ENCODE results near the gene ARHGAP26.

ARHGAP26 gene

GRCh38 chr5:142829801-142830220, 59.6 kb downstream of the ARHGAP26 start:
- no peaks in the 10 kb centered on the region for H3K36me3 ChIP-seq (replicated peaks)
- no peaks in the 10 kb centered on the region for H3K9me3 ChIP-seq
- in situ Hi-C loops (cut with MboI; ENCODE audit: low sequenced_read_pairs) = no loop called here
- H3K4me1 ChIP-seq = no peaks in the 10 kb centered on the region
- no peak overlapping the region for H3K4me3 ChIP-seq
- no peak for DNase-seq (ENCODE audit: low spot score in 2 of 2)
- no peaks in the 10 kb centered on the region for H3K27me3 ChIP-seq (ENCODE audit: low read depth)

- H3K4me3 ChIP-seq = no peak overlapping the region
- H3K4me1 ChIP-seq = no peaks in the 10 kb centered on the region
- no peak for DNase-seq (ENCODE audit: low spot score in 2 of 2)
- no peaks in the 10 kb centered on the region for H3K36me3 ChIP-seq (replicated peaks)
- H3K9me3 ChIP-seq = no peaks in the 10 kb centered on the region
- H3K27me3 ChIP-seq (ENCODE audit: low read depth) = no peaks in the 10 kb centered on the region
- in situ Hi-C loops (cut with MboI; ENCODE audit: low sequenced_read_pairs) = no loop called here
Measured at GRCh38 chr5:142830241-142831008, 60.2 kb downstream of the ARHGAP26 start.

GRCh38 chr5:142831009-142831383, 60.8 kb downstream of the ARHGAP26 start:
- H3K36me3 ChIP-seq (replicated peaks) = no peaks in the 10 kb centered on the region
- DNase-seq (ENCODE audit: low spot score in 2 of 2) = no peak
- H3K9me3 ChIP-seq = no peaks in the 10 kb centered on the region
- H3K27me3 ChIP-seq (ENCODE audit: low read depth) = no peaks in the 10 kb centered on the region
- no peak overlapping the region for H3K4me3 ChIP-seq
- in situ Hi-C loops (cut with MboI; ENCODE audit: low sequenced_read_pairs) = no loop called here
- H3K4me1 ChIP-seq = no peaks in the 10 kb centered on the region

GRCh38 chr5:142832263-142832662, 62.1 kb downstream of the ARHGAP26 start:
- in situ Hi-C loops (cut with MboI; ENCODE audit: low sequenced_read_pairs) = no loop called here
- Histone ChIP-seq H3K4me3 (no peak overlapping the region), H3K9me3 (no peaks in the 10 kb centered on the region), H3K4me1 (no peaks in the 10 kb centered on the region), H3K27me3 (ENCODE audit: low read depth) (no peaks in the 10 kb centered on the region), H3K36me3 (replicated peaks) (no peaks in the 10 kb centered on the region)
- DNase-seq (ENCODE audit: low spot score in 2 of 2) = no peak

- H3K36me3 ChIP-seq (replicated peaks) = no peaks in the 10 kb centered on the region
- no peak for DNase-seq (ENCODE audit: low spot score in 2 of 2)
- no peak overlapping the region for H3K4me3 ChIP-seq
- H3K4me1 ChIP-seq = no peaks in the 10 kb centered on the region
- no peaks in the 10 kb centered on the region for H3K9me3 ChIP-seq
- H3K27me3 ChIP-seq (ENCODE audit: low read depth) = no peaks in the 10 kb centered on the region
- in situ Hi-C loops (cut with MboI; ENCODE audit: low sequenced_read_pairs) = no loop called here
Measured at GRCh38 chr5:142833517-142834449, 63.6 kb downstream of the ARHGAP26 start.

GRCh38 chr5:142834504-142834903, 64.3 kb downstream of the ARHGAP26 start:
- Histone ChIP-seq H3K36me3 (replicated peaks) (no peaks in the 10 kb centered on the region), H3K4me3 (no peak overlapping the region), H3K9me3 (no peaks in the 10 kb centered on the region), H3K27me3 (ENCODE audit: low read depth) (no peaks in the 10 kb centered on the region), H3K4me1 (no peaks in the 10 kb centered on the region)
- in situ Hi-C loops (cut with MboI; ENCODE audit: low sequenced_read_pairs) = no loop called here
- no peak for DNase-seq (ENCODE audit: low spot score in 2 of 2)

GRCh38 chr5:142835540-142835939, 65.4 kb downstream of the ARHGAP26 start:
- no peaks in the 10 kb centered on the region for H3K9me3 ChIP-seq
- no peaks in the 10 kb centered on the region for H3K4me1 ChIP-seq
- H3K27me3 ChIP-seq (ENCODE audit: low read depth) = no peaks in the 10 kb centered on the region
- no peak for DNase-seq (ENCODE audit: low spot score in 2 of 2)
- no peaks in the 10 kb centered on the region for H3K36me3 ChIP-seq (replicated peaks)
- H3K4me3 ChIP-seq = no peak overlapping the region
- in situ Hi-C loops (cut with MboI; ENCODE audit: low sequenced_read_pairs) = no loop called here

GRCh38 chr5:142836048-142836447, 65.9 kb downstream of the ARHGAP26 start:
- H3K4me3 ChIP-seq = no peak overlapping the region
- H3K9me3 ChIP-seq = no peaks in the 10 kb centered on the region
- in situ Hi-C loops (cut with MboI; ENCODE audit: low sequenced_read_pairs) = no loop called here
- 0 out of 2 replicates have a peak, but pooled peaks cover 3% of the 10 kb centered on the region for H3K27me3 ChIP-seq (ENCODE audit: low read depth)
- DNase-seq (ENCODE audit: low spot score in 2 of 2) = no peak
- no peaks in the 10 kb centered on the region for H3K4me1 ChIP-seq
- no peaks in the 10 kb centered on the region for H3K36me3 ChIP-seq (replicated peaks)

- Histone ChIP-seq H3K36me3 (replicated peaks) (no peaks in the 10 kb centered on the region), H3K9me3 (no peaks in the 10 kb centered on the region), H3K4me3 (no peak overlapping the region), H3K4me1 (no peaks in the 10 kb centered on the region), H3K27me3 (ENCODE audit: low read depth) (0 out of 2 replicates have a peak, but pooled peaks cover 3% of the 10 kb centered on the region)
- in situ Hi-C loops (cut with MboI; ENCODE audit: low sequenced_read_pairs) = no loop called here
- no peak for DNase-seq (ENCODE audit: low spot score in 2 of 2)
Measured at GRCh38 chr5:142837081-142837725, 67.0 kb downstream of the ARHGAP26 start.

GRCh38 chr5:142838845-142839244, 68.7 kb downstream of the ARHGAP26 start:
- no peak for DNase-seq (ENCODE audit: low spot score in 2 of 2)
- H3K4me1 ChIP-seq = no peaks in the 10 kb centered on the region
- H3K36me3 ChIP-seq (replicated peaks) = no peaks in the 10 kb centered on the region
- H3K27me3 ChIP-seq (ENCODE audit: low read depth) = 0 out of 2 replicates have a peak, but pooled peaks cover 3% of the 10 kb centered on the region
- H3K9me3 ChIP-seq = no peaks in the 10 kb centered on the region
- in situ Hi-C loops (cut with MboI; ENCODE audit: low sequenced_read_pairs) = no loop called here
- H3K4me3 ChIP-seq = no peak overlapping the region

GRCh38 chr5:142839711-142840346, 69.7 kb downstream of the ARHGAP26 start:
- H3K4me3 ChIP-seq = no peak overlapping the region
- H3K27me3 ChIP-seq (ENCODE audit: low read depth) = 0 out of 2 replicates have a peak, but pooled peaks cover 3% of the 10 kb centered on the region
- no peaks in the 10 kb centered on the region for H3K4me1 ChIP-seq
- DNase-seq (ENCODE audit: low spot score in 2 of 2) = no peak
- no peaks in the 10 kb centered on the region for H3K9me3 ChIP-seq
- in situ Hi-C loops (cut with MboI; ENCODE audit: low sequenced_read_pairs) = no loop called here
- no peaks in the 10 kb centered on the region for H3K36me3 ChIP-seq (replicated peaks)

- Histone ChIP-seq H3K4me3 (no peak overlapping the region), H3K36me3 (replicated peaks) (no peaks in the 10 kb centered on the region), H3K9me3 (no peaks in the 10 kb centered on the region), H3K27me3 (ENCODE audit: low read depth) (0 out of 2 replicates have a peak, but pooled peaks cover 3% of the 10 kb centered on the region), H3K4me1 (no peaks in the 10 kb centered on the region)
- no peak for DNase-seq (ENCODE audit: low spot score in 2 of 2)
- in situ Hi-C loops (cut with MboI; ENCODE audit: low sequenced_read_pairs) = no loop called here
Measured at GRCh38 chr5:142840575-142840974, 70.4 kb downstream of the ARHGAP26 start.

- in situ Hi-C loops (cut with MboI; ENCODE audit: low sequenced_read_pairs) = no loop called here
- Histone ChIP-seq H3K4me3 (no peak overlapping the region), H3K4me1 (no peaks in the 10 kb centered on the region), H3K36me3 (replicated peaks) (no peaks in the 10 kb centered on the region), H3K9me3 (no peaks in the 10 kb centered on the region), H3K27me3 (ENCODE audit: low read depth) (0 out of 2 replicates have a peak, but pooled peaks cover 3% of the 10 kb centered on the region)
- no peak for DNase-seq (ENCODE audit: low spot score in 2 of 2)
Measured at GRCh38 chr5:142841511-142842265, 71.5 kb downstream of the ARHGAP26 start.
